WERI-Rb-1 (cell line): Measurements from ENCODE around the gene YY1.
"Not testable (repeated sequence)": the region's sequence is repeated elsewhere in the genome, so short reads cannot be mapped to it uniquely, and the experiment has no call there.

ENCODE experiments used
- DNase-seq: peaks from one replicate; pipeline ENCODE4 v3.0.0-alpha.2; 2020
- H3K27ac ChIP-seq: fragments of 250-450 bp; sonication (Bioruptor Pico); 2 replicates; pipeline ENCODE4 v1.5.1; 2020; ENCODE audit warnings: mild to moderate bottlenecking, moderate library complexity
- H3K27me3 ChIP-seq: fragments of 250-450 bp; sonication (Bioruptor Pico); 2 replicates; pipeline ENCODE4 v1.5.1; 2021; ENCODE audit warnings: mild to moderate bottlenecking, low read depth, moderate library complexity; ENCODE audit not compliant: insufficient read depth, severe bottlenecking
- H3K36me3 ChIP-seq: fragments of 250-450 bp; sonication (Bioruptor Pico); 2 replicates; pipeline ENCODE4 v1.5.1; 2020; ENCODE audit warnings: mild to moderate bottlenecking, moderate library complexity
- H3K4me3 ChIP-seq: 2 replicates; pipeline ENCODE4 v1.5.1; 2011; ENCODE audit warnings: low read depth, mild to moderate bottlenecking, control low read depth, low read length
- H3K9me3 ChIP-seq: fragments of 250-450 bp; sonication (Bioruptor Pico); 2 replicates; pipeline ENCODE4 v1.5.1; 2021; ENCODE audit warnings: mild to moderate bottlenecking, moderate library complexity; ENCODE audit not compliant: severe bottlenecking
- CTCF ChIP-seq: IDR thresholded peaks from 2 replicates; pipeline ENCODE4 v1.5.1; 2011; ENCODE audit warnings: low read depth, mild to moderate bottlenecking, control low read depth, inconsistent platforms, low read length

Gene YY1

GRCh38 chr14:100293497-100294212 lies 54.7 kb downstream of the YY1 start:
- H3K27me3 ChIP-seq: no peaks in the 10 kb centered on the region
- peaks cover 35% of the 10 kb centered on the region for H3K36me3 ChIP-seq
- DNase-seq: no peak
- H3K9me3 ChIP-seq: no peaks in the 10 kb centered on the region
- H3K27ac ChIP-seq: no peak overlapping the region
- H3K4me3 ChIP-seq: no peak overlapping the region
- TF ChIP-seq CTCF: no peak

- Histone ChIP-seq H3K27ac (no peak overlapping the region), H3K9me3 (no peaks in the 10 kb centered on the region), H3K36me3 (peaks cover 32% of the 10 kb centered on the region), H3K4me3 (no peak overlapping the region), H3K27me3 (no peaks in the 10 kb centered on the region)
- TF ChIP-seq CTCF: no peak
- no peak for DNase-seq
These were observed 55.4 kb downstream of the YY1 start for GRCh38 chr14:100294213-100294962.

- DNase-seq: no peak
- Histone ChIP-seq H3K27ac (no peak overlapping the region), H3K27me3 (no peaks in the 10 kb centered on the region), H3K9me3 (no peaks in the 10 kb centered on the region), H3K4me3 (no peak overlapping the region), H3K36me3 (peaks cover 32% of the 10 kb centered on the region)
- no peak for TF ChIP-seq CTCF
These were observed 56.0 kb downstream of the YY1 start for GRCh38 chr14:100294963-100295330.

GRCh38 chr14:100295376-100296105 lies 56.6 kb downstream of the YY1 start:
- no peak overlapping the region for H3K4me3 ChIP-seq
- no peak for TF ChIP-seq CTCF

DNA sequence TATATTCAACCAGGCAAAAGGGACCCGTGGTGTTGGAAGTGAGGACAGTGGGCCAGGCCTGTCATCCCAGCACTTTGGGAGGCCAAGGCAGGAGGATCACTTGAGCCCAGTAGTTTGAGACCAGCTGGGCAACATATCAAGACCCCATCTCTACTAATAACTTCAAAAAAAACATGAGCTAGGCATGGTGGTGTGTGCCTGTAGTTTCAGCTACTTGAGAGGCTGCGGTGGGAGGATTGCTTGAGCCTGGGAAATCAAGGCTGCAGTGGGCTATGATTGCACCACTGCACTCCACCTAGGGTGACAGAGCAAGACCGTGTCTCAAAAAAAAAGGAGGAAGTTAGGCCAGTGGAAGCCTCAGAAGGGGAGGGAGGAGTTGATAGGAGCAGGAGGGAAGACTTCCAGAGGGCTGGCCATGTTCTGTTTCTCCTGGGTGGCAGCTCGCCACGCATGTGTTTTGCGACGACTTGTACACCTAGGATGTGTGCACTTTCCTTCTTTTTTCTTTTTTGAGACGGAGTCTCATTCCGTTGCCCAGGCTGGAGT lies 57.2 kb downstream of the YY1 start:
- Histone ChIP-seq H3K27ac (no peak overlapping the region), H3K27me3 (no peaks in the 10 kb centered on the region), H3K9me3 (no peaks in the 10 kb centered on the region), H3K4me3 (no peak overlapping the region), H3K36me3 (peaks cover 22% of the 10 kb centered on the region)
- no peak for TF ChIP-seq CTCF
- no peak for DNase-seq

More at GRCh38 chr14:100295376-100296105, 56.6 kb downstream of the YY1 start:
- no peaks in the 10 kb centered on the region for H3K27me3 ChIP-seq
- DNase-seq: no peak
- H3K27ac ChIP-seq: no peak overlapping the region
- peaks cover 28% of the 10 kb centered on the region for H3K36me3 ChIP-seq
- no peaks in the 10 kb centered on the region for H3K9me3 ChIP-seq

DNA sequence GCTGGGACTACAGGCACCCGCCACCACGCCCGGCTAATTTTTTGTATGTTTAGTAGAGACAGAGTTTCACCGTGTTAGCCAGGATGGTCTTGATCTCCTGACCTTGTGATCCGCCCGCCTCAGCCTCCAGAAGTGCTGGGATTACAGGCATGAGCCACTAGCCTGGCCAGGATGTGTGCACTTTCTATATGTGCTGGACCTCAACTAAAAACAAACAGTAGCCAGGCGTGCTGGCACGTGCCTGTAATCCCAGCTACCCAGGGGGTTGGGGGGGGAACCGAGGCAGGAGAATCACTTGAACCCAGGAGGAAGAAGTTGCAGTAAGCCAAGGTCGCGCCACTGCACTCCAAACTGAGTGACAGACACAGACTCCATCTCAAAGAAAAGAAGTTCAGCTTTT lies 57.8 kb downstream of the YY1 start:
- not testable (repeated sequence) for H3K4me3 ChIP-seq, H3K27ac ChIP-seq, DNase-seq, H3K27me3 ChIP-seq, H3K9me3 ChIP-seq
- peaks cover 16% of the 10 kb centered on the region for H3K36me3 ChIP-seq
